Psoas muscle (tissue), 8 donors: ENCODE results near the gene FNIP1. TPM values are rescaled to one million over a fixed set of nuclear protein-coding genes. Genes with fewer than 3 reads are reported as not detected.
A peak's percentile ranks its signal among the peaks of the same experiment; 100 is the strongest.

ENCODE experiments used
- ATAC-seq, 4 donors: fragments of 200-7000 bp; cut with Tn5 transposase; one replicate each; pipeline ENCODE4 v1.9.1; 2020; ENCODE audit warnings: moderate library complexity in 3 of 4, mild to moderate bottlenecking in 2 of 4
- DNase-seq, 2 donors: peaks; one replicate each; pipeline ENCODE4 v3.0.0-alpha.2; 2020
- H3K27ac ChIP-seq: fragments of 200-600 bp; one replicate; pipeline ENCODE4 v1.8.0; 2022
- H3K27me3 ChIP-seq, 3 donors: fragments of 200-600 bp in 1 of 3; one replicate each; pipeline versions ENCODE4 v1.6.1 to v1.8.0; 2013 to 2022; ENCODE audit warnings: low read length in 2 of 3, mild to moderate bottlenecking in 2 of 3, moderate library complexity in 1 of 3; ENCODE audit not compliant: insufficient read depth in 3 of 3
- H3K36me3 ChIP-seq, 2 donors: fragments of 200-600 bp in 1 of 2; one replicate each; pipeline versions ENCODE4 v1.6.1 to v1.8.0; 2013 to 2022; ENCODE audit warnings: low read depth in 1 of 2, mild to moderate bottlenecking in 1 of 2, moderate library complexity in 1 of 2; ENCODE audit not compliant: insufficient read depth in 1 of 2
- H3K4me1 ChIP-seq: fragments of 200-600 bp; one replicate; pipeline ENCODE4 v1.8.0; 2022
- H3K4me3 ChIP-seq: fragments of 200-600 bp; one replicate; pipeline ENCODE4 v1.8.0; 2022; ENCODE audit warnings: mild to moderate bottlenecking
- H3K9me3 ChIP-seq: fragments of 200-600 bp; one replicate; pipeline ENCODE4 v1.8.0; 2022
- CTCF ChIP-seq: fragments of 200-600 bp; IDR thresholded peaks from one replicate; pipeline ENCODE4 v1.8.0; 2022; ENCODE audit warnings: antibody characterized with exemption
- WGBS, 3 donors: extraction: QIAGEN DNeasy Blood & Tissue Kit; methylation state at CpG; one replicate each; pipeline versions ENCODE4 v1.1.6 to v1.1.7; 2013; 5-methylcytosine and 5-hydroxymethylcytosine counted together
- intact Hi-C, 2 donors: fragments of 100-400 bp; cut with DNase I; formaldehyde crosslinking; loops; one replicate each; pipeline versions ENCODE4 v1.11.0 to v1.14.2; 2022
- polyA plus RNA-seq, 3 donors: library from polyadenylated mRNA; stranded (reverse); fragments of 200-250 nt; gene quantifications; one replicate each; pipeline ENCODE4 v1.2.3, GENCODE V29; 2013
- total RNA-seq, 4 donors: library from RNA; stranded (reverse); fragmentation: NEBNext Ultra II Directional in 2 of 4; extraction: Animal tissue kit (Norgen Biotek cat#: 25700) in 2 of 4; gene quantifications; one replicate each; pipeline versions ENCODE4 v1.2.1 to v1.2.4, GENCODE V29; 2021 to 2023
- donor health status: healthy with polysubstance abuse.
- donor health status: DM: no; HTN: no; CAD: no; lungs with moderate emphysema.
- donor health status: Bipolar disorder and iron deficiency.
- donor health status: healthy.
- donor health status: DM: yes; HTN: yes; CAD: no.
- donor health status: DM: no; HTN: no; CAD: no.
- donor health status: DM: no; HTN: no; CAD: no.
- donor health status: DM: yes; HTN: yes; CAD: no.

Gene FNIP1
- total and polyA plus RNA-seq, 7 donors, result 6.4 to 45.2 (median 25.0) TPM

GRCh38 chr5:131774652-131775367, 22.0 kb downstream of the FNIP1 start:
- 28 to 38% (median 29%) methylated on average over 4 of the region's 4 CpGs for WGBS, 3 donors
- TF ChIP-seq CTCF, result no peak
- Histone ChIP-seq H3K4me3 (peak overlapping the region; percentile 45), H3K27ac (peak overlapping the region; percentile 72), H3K9me3 (no peaks in the 10 kb centered on the region), H3K36me3 (no peaks in the 10 kb centered on the region), H3K27me3 (no peaks in the 10 kb centered on the region), H3K4me1 (peaks cover 69% of the 10 kb centered on the region)
- intact Hi-C loops, result no loop called here
- ATAC-seq (peak; percentile 72 to 89 (median 84)), DNase-seq (no peak)

- peak overlapping the region; percentile 72 for H3K27ac ChIP-seq
- 87 to 98% (median 91%) methylated on average over 2 of the region's 2 CpGs for WGBS, 3 donors
- H3K4me1 ChIP-seq, result peaks cover 78% of the 10 kb centered on the region
- ATAC-seq (peak in 1 of 4 donors; percentile 17), DNase-seq (no peak)
- no peak for TF ChIP-seq CTCF
- no peak overlapping the region for H3K4me3 ChIP-seq
- H3K27me3 ChIP-seq, result no peaks in the 10 kb centered on the region
- no peaks in the 10 kb centered on the region for H3K36me3 ChIP-seq
- intact Hi-C loops, result no loop called here
- no peaks in the 10 kb centered on the region for H3K9me3 ChIP-seq
Observed at GRCh38 chr5:131773805-131774204, 23.0 kb downstream of the FNIP1 start.

- Histone ChIP-seq H3K36me3 (no peaks in the 10 kb centered on the region), H3K27ac (peak overlapping the region; percentile 27), H3K4me1 (peaks cover 78% of the 10 kb centered on the region), H3K27me3 (no peaks in the 10 kb centered on the region), H3K9me3 (no peaks in the 10 kb centered on the region), H3K4me3 (no peak overlapping the region)
- TF ChIP-seq CTCF, result no peak
- WGBS, 3 donors, result 61 to 84% (median 72%) methylated on average over 4 of the region's 4 CpGs
- intact Hi-C loops, result no loop called here
- ATAC-seq (no peak), DNase-seq (no peak)
Observed at GRCh38 chr5:131771692-131772091, 25.1 kb downstream of the FNIP1 start.

- H3K27ac ChIP-seq, result peak overlapping the region; percentile 28
- ATAC-seq (peak in 1 of 4 donors; percentile 42), DNase-seq (no peak)
- 68 to 85% (median 74%) methylated on average over 1 of the region's 1 CpG for WGBS, 3 donors
- no peaks in the 10 kb centered on the region for H3K27me3 ChIP-seq
- H3K4me3 ChIP-seq, result no peak overlapping the region
- H3K36me3 ChIP-seq, result no peaks in the 10 kb centered on the region
- H3K9me3 ChIP-seq, result no peaks in the 10 kb centered on the region
- TF ChIP-seq CTCF, result no peak
- intact Hi-C loops, result loop anchor here in 1 of 2 donors (1.0 to 5.0 kb wide), 2 partner anchors 9 to 1292 kb away; no protein-coding TSS in a partner anchor
- peaks cover 71% of the 10 kb centered on the region for H3K4me1 ChIP-seq
Observed at GRCh38 chr5:131769961-131770360, 26.9 kb downstream of the FNIP1 start.

GRCh38 chr5:131769336-131769735, 27.5 kb downstream of the FNIP1 start:
- peaks cover 65% of the 10 kb centered on the region for H3K4me1 ChIP-seq
- 78 to 81% (median 80%) methylated on average over 1 of the region's 1 CpG for WGBS, 3 donors
- intact Hi-C loops, result loop anchor here in 1 of 2 donors (5.0 kb wide), 1 partner anchor 1293 kb away; no protein-coding TSS in a partner anchor

More at GRCh38 chr5:131769336-131769735, 27.5 kb downstream of the FNIP1 start:
- Histone ChIP-seq H3K36me3 (no peaks in the 10 kb centered on the region), H3K27me3 (no peaks in the 10 kb centered on the region), H3K9me3 (peaks cover 2% of the 10 kb centered on the region), H3K4me3 (no peak overlapping the region), H3K27ac (peak overlapping the region; percentile 34)
- DNase-seq (no peak), ATAC-seq (no peak)
- TF ChIP-seq CTCF, result no peak
